SK-N-SH treated with all-trans-retinoic acid at 6 μM for 48 hours (cell line): ENCODE measurements around the gene MAMSTR.
"Not testable (repeated sequence)": the region's sequence is repeated elsewhere in the genome, so short reads cannot be mapped to it uniquely, and the experiment has no call there.

Experiments
- ATAC-seq: fragments of 200-7000 bp; cut with Tn5 transposase; 3 replicates; pipeline ENCODE4 v1.9.1; 2020; ENCODE audit warnings: mild to moderate bottlenecking, moderate library complexity
- ARNTL ChIP-seq: fragments of 450-650 bp; formaldehyde crosslinking; IDR thresholded peaks from 2 replicates; pipeline ENCODE4 v1.5.0; 2020; ENCODE audit warnings: low read depth, mild to moderate bottlenecking, moderate library complexity, borderline replicate concordance
- BACH2 ChIP-seq: fragments of 250-450 bp; sonication (Bioruptor Pico); IDR thresholded peaks from 2 replicates; pipeline ENCODE4 v1.9.0; 2021; ENCODE audit warnings: mild to moderate bottlenecking, borderline replicate concordance
- CREB5 ChIP-seq: fragments of 250-450 bp; sonication (Bioruptor Pico); IDR thresholded peaks from 2 replicates; pipeline ENCODE4 v1.5.1; 2020; ENCODE audit warnings: low read depth, mild to moderate bottlenecking, moderate library complexity
- CSDC2 ChIP-seq: fragments of 250-450 bp; sonication (Bioruptor Pico); IDR thresholded peaks from 2 replicates; pipeline ENCODE4 v1.5.0; 2020; ENCODE audit warnings: mild to moderate bottlenecking, moderate library complexity
- CSRNP3 ChIP-seq: fragments of 250-450 bp; sonication (Bioruptor Pico); IDR thresholded peaks from 2 replicates; pipeline ENCODE4 v1.5.1; 2021; ENCODE audit warnings: mild to moderate bottlenecking, moderate library complexity
- ESRRG ChIP-seq: fragments of 250-450 bp; sonication (Bioruptor Pico); IDR thresholded peaks from 2 replicates; pipeline ENCODE4 v1.6.1; 2021; ENCODE audit warnings: mild to moderate bottlenecking
- GLIS3 ChIP-seq: fragments of 250-450 bp; sonication (Bioruptor Pico); IDR thresholded peaks from 2 replicates; pipeline ENCODE4 v1.5.0; 2020; ENCODE audit warnings: mild to moderate bottlenecking, moderate library complexity
- ISL1 ChIP-seq: fragments of 250-450 bp; sonication (Bioruptor Pico); IDR thresholded peaks from 2 replicates; pipeline ENCODE4 v2.1.2; 2022; ENCODE audit warnings: mild to moderate bottlenecking, moderate library complexity
- OSR1 ChIP-seq: fragments of 250-450 bp; sonication (Bioruptor Pico); IDR thresholded peaks from 2 replicates; pipeline ENCODE4 v1.8.0; 2022; ENCODE audit warnings: moderate library complexity, mild to moderate bottlenecking, inconsistent platforms
- PATZ1 ChIP-seq: fragments of 250-450 bp; sonication (Bioruptor Pico); IDR thresholded peaks from 2 replicates; pipeline ENCODE4 v1.8.0; 2020; ENCODE audit warnings: mild to moderate bottlenecking, moderate library complexity, borderline replicate concordance
- PPARA ChIP-seq: fragments of 250-450 bp; sonication (Bioruptor Pico); IDR thresholded peaks from 2 replicates; pipeline ENCODE4 v1.5.0; 2020; ENCODE audit warnings: mild to moderate bottlenecking, borderline replicate concordance
- RARB ChIP-seq: fragments of 250-450 bp; sonication (Bioruptor Pico); IDR thresholded peaks from 2 replicates; pipeline ENCODE4 v1.8.0; 2021; ENCODE audit warnings: mild to moderate bottlenecking, moderate library complexity
- SNAI2 ChIP-seq: fragments of 250-450 bp; sonication (Bioruptor Pico); IDR thresholded peaks from 2 replicates; pipeline ENCODE4 v1.5.0; 2020; ENCODE audit warnings: mild to moderate bottlenecking, moderate library complexity
- TCF4 ChIP-seq: fragments of 250-450 bp; sonication (Bioruptor Pico); IDR thresholded peaks from 2 replicates; pipeline ENCODE4 v1.8.0; 2021; ENCODE audit warnings: mild to moderate bottlenecking, moderate library complexity, borderline replicate concordance
- TOX ChIP-seq: fragments of 250-450 bp; sonication (Bioruptor Pico); IDR thresholded peaks from 2 replicates; pipeline ENCODE4 v1.8.0; 2021; ENCODE audit warnings: mild to moderate bottlenecking, moderate library complexity, borderline replicate concordance
- TSHZ2 ChIP-seq: fragments of 250-450 bp; sonication (Bioruptor Pico); IDR thresholded peaks from 2 replicates; pipeline ENCODE4 v1.5.0; 2020; ENCODE audit warnings: mild to moderate bottlenecking, moderate library complexity
- ZC3H10 ChIP-seq: fragments of 250-450 bp; sonication (Bioruptor Pico); IDR thresholded peaks from 2 replicates; pipeline ENCODE4 v1.5.1; 2021; ENCODE audit warnings: mild to moderate bottlenecking, moderate library complexity
- ZFP30 ChIP-seq: fragments of 450-650 bp; formaldehyde crosslinking; IDR thresholded peaks from 2 replicates; pipeline ENCODE4 v1.5.0; 2022; ENCODE audit warnings: mild to moderate bottlenecking, moderate library complexity
- ZNF565 ChIP-seq: fragments of 450-650 bp; formaldehyde crosslinking; conservative IDR thresholded peaks from 2 replicates; pipeline ENCODE4 v1.5.0; 2020; ENCODE audit warnings: low read depth, mild to moderate bottlenecking, moderate library complexity
- ZNF70 ChIP-seq: fragments of 450-650 bp; formaldehyde crosslinking; IDR thresholded peaks from 2 replicates; pipeline ENCODE4 v1.5.0; 2020; ENCODE audit warnings: mild to moderate bottlenecking, moderate library complexity
- ZNF8 ChIP-seq: fragments of 450-650 bp; formaldehyde crosslinking; IDR thresholded peaks from 2 replicates; pipeline ENCODE4 v1.5.0; 2020; ENCODE audit warnings: mild to moderate bottlenecking, moderate library complexity

The MAMSTR gene

GRCh38 chr19:48680436-48681126 is 38.9 kb downstream of the MAMSTR start (continued):
- TF ChIP-seq BACH2 (CRISPR knock-in tag) = no peak
- TF ChIP-seq ZNF8 (CRISPR knock-in tag) = no peak
- no peak for TF ChIP-seq CSDC2 (CRISPR knock-in tag)
- TF ChIP-seq ISL1 (CRISPR knock-in tag) = no peak
- no peak for TF ChIP-seq ARNTL (CRISPR knock-in tag)

- not testable (repeated sequence) for ATAC-seq
Measured at GRCh38 chr19:48680006-48680405, 39.5 kb downstream of the MAMSTR start.

- ATAC-seq = no peak
- no peak for TF ChIP-seq ZC3H10 (CRISPR knock-in tag)
- no peak for TF ChIP-seq OSR1 (CRISPR knock-in tag)
- TF ChIP-seq ZNF565 = no peak
- TF ChIP-seq ZFP30 (CRISPR knock-in tag) = no peak
- TF ChIP-seq ESRRG = no peak
- no peak for TF ChIP-seq ARNTL (CRISPR knock-in tag)
- TF ChIP-seq GLIS3 (CRISPR knock-in tag) = no peak
- TF ChIP-seq TCF4 = no peak
- TF ChIP-seq CREB5 (CRISPR knock-in tag) = no peak
- TF ChIP-seq CSRNP3 = no peak
- no peak for TF ChIP-seq TSHZ2
- TF ChIP-seq ZNF70 (CRISPR knock-in tag) = no peak
- no peak for TF ChIP-seq ZNF8 (CRISPR knock-in tag)
- no peak for TF ChIP-seq ISL1 (CRISPR knock-in tag)
- no peak for TF ChIP-seq PPARA (CRISPR knock-in tag)
- no peak for TF ChIP-seq BACH2 (CRISPR knock-in tag)
- TF ChIP-seq CSDC2 (CRISPR knock-in tag) = no peak
- no peak for TF ChIP-seq RARB (CRISPR knock-in tag)
- no peak for TF ChIP-seq PATZ1 (CRISPR knock-in tag)
Measured at GRCh38 chr19:48678201-48678600, 41.3 kb downstream of the MAMSTR start.

GRCh38 chr19:48676887-48677286 is 42.6 kb downstream of the MAMSTR start:
- TF ChIP-seq CREB5 (CRISPR knock-in tag) (no peak), CSDC2 (CRISPR knock-in tag) (no peak), ESRRG (no peak), ZNF8 (CRISPR knock-in tag) (no peak), TOX (CRISPR knock-in tag) (no peak), ISL1 (CRISPR knock-in tag) (no peak), SNAI2 (CRISPR knock-in tag) (no peak), ZC3H10 (CRISPR knock-in tag) (no peak), ZFP30 (CRISPR knock-in tag) (no peak)
- ATAC-seq = no peak
